SIG-M5 treated with dmso at 0.1 percent for 504 hours (cell line): ENCODE measurements around the gene DCAF5.
"Not testable (repeated sequence)": the region's sequence is repeated elsewhere in the genome, so short reads cannot be mapped to it uniquely, and the experiment has no call there.

Experiments
- DNase-seq: peaks from one replicate; lab custom pipeline; 2025; ENCODE audit not compliant: unreplicated experiment; lab: John Stamatoyannopoulos, UW

Gene DCAF5

DNA sequence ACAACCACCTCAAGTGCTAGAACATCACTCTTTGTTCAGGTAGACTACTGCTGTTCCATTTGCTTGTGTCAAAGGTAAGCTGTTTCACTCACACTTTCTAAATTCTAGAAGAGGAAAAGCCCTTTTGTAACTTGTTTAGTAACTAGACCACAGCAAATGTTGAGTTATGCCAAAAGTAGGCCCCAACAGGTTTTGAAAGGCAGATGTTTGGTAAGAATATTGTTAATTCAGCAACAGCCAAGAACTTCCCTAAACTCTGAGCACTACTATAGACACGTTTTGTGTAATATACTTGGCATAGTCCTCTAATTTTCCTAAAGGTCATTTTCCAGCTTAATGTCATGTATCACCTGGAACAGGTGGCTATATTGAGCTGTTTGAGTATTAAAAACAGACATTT is 79.0 kb downstream of the DCAF5 start:
- peak; percentile 26 for DNase-seq

DNA sequence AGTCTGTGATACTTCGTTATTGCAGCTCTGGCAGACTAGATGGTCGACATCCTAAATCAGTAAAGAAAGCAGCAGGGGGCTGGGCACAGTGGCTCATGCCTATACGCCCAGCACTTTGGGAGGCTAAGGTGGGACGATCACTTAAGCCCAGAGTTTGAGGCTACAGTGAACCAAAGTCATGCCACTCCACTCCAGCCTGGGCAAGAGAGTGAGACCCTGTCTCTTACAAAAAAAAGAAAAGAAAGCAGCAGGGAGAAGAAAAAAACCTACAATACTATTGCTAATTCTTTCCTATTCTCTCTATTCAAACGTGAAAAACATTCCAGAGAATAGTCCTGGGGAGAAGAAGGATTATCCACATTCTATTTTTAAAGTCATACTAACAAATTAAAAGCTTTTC is 79.5 kb downstream of the DCAF5 start:
- no peak for DNase-seq

DNA sequence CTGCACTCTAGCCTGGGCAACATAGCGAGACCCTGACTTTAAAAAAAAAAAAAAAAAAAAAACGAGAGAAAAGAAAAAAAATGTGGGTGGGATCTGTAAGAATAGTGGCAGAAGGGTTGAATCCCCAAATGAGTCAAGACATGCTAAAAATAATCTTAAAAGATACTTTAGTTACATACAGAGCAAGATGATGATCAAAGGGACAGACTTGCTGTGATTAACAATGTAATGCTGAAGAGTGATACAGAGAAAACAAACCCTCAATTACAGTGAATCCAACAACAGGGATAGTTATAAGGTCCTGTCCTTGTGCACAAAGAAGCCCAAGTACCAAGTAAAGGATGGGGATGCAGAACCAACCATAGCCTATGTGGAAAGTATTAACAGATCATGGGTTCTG is 80.3 kb downstream of the DCAF5 start:
- DNase-seq = no peak

DNA sequence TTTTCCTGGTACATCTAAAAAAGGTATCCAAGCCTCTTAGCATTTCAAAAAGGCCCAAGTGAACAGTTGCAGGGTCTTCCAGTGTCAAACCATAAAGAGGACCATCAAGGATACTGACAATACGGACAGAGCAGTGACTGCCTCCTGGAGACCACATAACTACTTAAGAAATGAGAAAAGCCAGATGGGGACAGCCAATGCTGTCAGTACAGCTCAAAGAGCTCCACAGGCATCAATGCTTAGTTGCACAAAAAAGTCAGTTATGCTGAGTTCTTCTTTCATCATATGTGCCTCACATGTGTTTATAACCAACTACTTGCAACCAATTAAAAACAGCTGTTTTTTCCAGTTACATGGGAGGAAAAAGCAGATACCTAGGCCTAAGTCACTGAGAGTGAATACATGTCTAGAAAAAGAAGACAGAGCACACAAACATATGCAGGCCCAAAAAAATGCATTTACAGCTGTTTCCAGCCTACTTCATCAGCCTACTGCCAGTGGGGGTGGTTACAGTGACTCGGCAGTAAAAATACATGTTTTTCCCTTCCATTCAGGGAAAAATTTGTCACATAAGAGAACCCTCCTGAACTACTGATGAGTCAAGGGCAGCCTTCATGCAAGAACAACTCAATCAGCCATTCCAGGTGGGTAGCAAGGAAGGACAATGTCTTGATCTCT is 84.0 kb downstream of the DCAF5 start:
- DNase-seq = no peak

- DNase-seq = no peak
These were observed 86.3 kb downstream of the DCAF5 start for GRCh38 chr14:69066396-69067171.

DNA sequence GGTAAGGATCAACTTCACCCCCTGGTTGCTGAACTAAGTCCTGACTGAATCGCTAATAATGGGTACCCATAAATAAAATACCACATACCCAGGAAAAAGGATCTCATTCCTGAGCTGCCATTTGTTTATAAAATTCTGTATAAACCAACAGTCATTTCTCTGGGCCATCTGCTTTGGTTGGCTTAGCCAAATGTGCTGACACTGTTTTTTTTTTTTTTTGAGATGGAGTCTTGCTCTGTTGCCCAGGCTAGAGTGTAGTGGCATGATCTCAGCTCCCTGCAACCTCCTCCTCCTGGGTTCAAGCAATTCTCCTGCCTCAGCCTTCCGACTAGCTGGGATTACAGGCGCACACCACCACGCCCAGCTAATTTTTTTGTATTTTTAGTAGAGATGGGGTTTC is 87.0 kb downstream of the DCAF5 start:
- not testable (repeated sequence) for DNase-seq

GRCh38 chr14:69064596-69064995 is 88.3 kb downstream of the DCAF5 start:
- DNase-seq = no peak

GRCh38 chr14:69059658-69060623 is 93.0 kb downstream of the DCAF5 start:
- DNase-seq = peak; percentile 37

DNA sequence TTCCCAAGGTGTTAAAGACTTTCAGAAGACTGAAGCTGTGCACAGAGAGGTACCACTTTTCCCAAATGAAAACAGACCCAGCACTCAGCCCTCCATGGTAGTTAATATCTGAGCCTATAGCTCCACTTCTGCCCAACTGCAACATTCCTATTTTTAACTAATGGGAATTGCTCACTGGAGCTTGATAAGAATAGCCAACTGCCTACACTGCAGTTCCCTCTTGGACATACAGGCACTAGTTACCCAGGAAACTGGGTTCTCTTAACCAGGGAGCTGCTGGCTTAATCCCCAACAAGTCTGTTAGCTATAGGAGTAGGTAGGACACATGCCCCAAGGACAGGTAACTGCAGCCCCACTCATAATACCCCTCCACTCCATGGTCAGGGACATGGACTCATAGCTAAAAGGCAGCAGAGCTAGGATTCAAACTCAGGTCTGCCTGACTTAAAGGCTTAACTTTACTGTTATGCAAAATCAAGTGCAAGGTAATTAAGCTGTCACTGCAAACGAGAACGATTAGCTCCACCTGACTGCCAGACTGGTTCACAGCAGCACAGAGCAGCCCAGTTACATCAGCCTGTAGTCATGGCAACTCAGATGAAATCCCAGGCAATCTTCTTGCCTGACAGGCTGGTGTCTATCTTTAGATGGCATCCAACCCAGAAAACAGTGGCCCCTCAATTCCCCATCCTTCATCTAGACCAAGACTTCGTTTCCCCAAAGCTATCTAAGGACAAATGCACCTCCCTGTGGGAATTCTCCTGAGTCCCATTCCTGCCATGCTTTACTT is 96.7 kb downstream of the DCAF5 start:
- DNase-seq = no peak

DNA sequence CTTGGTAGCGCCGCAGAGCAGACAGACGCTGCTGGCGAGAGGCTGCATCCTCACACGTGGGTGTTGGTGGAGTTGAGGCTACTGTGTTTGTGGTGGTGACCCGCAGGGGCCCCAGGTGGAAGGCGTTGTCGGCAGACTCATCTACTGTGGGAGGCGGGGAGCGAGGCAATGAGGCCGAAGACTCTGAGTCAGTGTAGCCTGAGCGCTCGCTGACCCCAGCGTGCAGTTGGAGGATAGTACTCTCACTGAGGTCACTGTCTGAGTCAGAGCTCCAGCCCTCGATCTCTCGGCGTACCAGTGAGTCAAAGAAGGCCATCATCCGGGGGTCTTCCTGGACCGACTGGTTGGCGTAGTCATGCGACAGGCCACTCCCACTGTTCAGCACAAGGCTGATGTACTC is 97.8 kb downstream of the DCAF5 start:
- DNase-seq = no peak

DNA sequence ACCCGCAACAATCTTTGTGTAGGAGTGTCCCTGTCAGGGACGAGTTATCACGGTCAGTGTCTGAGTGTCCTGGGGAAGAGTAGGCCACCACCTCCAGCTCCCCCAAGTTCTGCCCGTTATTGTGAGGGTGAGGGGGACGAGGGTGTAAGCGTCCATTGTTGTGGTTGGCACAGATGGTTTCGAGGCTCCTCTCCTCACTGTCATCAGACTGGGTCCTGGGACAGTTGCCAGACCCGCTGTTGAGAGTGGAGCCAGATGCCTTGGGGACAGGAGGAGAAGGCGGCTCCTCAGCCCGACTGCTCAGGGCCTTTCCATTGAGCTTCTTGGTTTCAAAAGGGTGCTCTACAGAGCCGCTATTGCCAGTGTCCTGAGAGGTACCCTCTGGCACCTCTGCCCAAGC is 98.9 kb downstream of the DCAF5 start:
- DNase-seq = no peak

GRCh38 chr14:69052181-69052601 is 100.7 kb downstream of the DCAF5 start:
- DNase-seq = no peak

DNA sequence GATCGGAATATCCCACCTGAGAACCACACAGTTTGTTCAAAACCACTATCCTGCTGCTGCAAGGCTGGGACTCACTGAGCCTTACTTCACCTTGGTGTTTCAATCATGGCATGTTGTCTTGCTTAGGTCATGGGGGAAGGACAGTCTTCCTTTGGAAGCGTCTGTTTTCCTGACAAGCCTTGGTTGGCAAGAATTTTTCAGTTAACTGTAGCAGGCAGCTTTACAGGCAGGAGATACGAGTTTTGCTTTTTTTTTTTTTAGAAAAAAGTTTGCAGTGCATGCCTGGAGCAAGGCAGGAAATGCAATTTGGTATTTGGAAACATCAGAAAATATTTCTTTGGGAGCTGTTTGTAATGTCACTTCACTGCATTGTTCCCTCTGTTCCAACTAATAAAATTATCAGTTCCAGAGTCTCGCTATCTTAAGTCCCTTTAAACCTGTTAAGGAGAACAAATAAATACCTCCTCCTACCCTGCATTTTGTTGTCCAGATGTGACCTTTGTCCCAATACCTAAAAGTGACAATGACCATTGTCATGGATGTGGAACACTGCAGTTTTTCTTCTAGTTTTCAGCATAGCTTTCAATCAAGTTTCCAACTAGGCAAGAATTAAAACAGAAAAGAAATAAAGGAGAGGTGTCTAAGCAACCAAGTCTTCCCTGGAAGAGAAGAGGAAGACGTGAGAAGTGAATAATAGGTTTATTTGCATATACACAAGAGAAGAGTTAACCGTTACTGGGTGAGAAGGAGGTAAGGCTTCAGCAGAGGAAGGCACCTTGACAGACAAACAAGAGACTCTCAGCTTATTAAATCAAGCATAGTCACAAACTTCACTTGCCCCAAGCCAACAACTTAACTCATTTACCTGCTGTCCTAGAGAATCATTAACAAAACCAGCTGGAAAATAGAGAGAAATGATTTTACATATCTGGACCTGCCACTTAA is 102.4 kb downstream of the DCAF5 start:
- DNase-seq = no peak

- no peak for DNase-seq
These were observed 103.2 kb downstream of the DCAF5 start for GRCh38 chr14:69049675-69050074.

DNA sequence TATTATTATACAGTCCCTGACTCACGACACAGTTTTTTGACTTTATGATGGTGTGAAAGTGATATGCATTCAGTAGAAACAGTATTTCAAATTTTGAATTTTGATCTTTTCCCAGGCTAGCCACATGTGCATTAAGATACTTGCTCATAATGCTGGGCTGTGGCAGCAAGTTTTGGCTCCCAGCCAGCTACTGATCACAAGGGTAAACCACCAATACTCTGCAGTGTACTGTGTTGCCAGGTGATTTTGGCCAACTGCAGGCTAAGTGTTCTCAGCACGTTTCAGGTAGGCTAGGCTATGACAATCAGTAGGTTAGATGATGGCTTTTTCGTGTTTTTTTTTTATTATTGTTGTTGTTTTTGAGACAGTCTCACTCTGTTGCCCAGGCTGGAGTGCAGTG is 104.5 kb downstream of the DCAF5 start:
- no peak for DNase-seq

DNA sequence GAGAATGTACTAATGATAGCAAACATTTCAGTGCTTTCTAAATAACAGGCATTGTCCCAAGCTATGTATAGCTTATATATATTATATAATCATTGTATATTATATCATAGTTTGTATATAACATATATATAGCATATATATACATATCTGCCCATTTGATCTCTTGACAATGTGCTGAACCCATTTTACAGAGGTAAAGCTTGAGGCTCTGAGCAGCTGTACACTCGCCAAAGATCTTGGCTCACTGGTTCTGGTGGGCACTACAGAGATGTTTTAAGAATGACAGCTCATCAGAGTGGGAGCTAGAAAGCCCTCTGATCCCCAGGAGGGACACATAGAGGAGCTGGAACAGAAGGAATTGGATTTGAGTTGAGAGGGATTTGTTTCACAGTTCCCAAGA is 105.7 kb downstream of the DCAF5 start:
- DNase-seq = no peak

DNA sequence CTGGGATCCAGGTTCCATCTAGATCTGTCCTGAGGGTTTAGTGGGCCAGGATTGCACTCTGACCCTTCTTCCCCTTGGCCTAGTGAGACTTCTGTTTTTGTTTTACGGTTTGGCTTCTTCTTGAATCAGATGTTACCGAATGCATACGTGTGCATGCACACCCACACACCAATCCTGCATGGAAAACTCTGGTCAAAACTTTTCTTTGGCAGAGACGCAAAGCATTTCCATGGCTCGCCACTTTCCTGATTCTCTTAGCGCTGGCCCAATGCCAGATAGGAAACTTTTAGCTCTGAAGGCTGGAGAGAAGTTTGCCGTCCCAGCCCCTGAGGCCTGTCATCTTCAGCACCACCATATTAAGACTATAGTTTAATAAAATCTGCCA is 106.5 kb downstream of the DCAF5 start:
- no peak for DNase-seq

- DNase-seq = peak; percentile 38
These were observed 107.0 kb downstream of the DCAF5 start for GRCh38 chr14:69045857-69046475.

- no peak for DNase-seq
These were observed 107.9 kb downstream of the DCAF5 start for GRCh38 chr14:69044965-69045555.
